Measurements from ENCODE around the gene AADACL4. TPM values are rescaled to one million over a fixed set of nuclear protein-coding genes. Genes with fewer than 3 reads are reported as not detected.

AADACL4 gene
- total and polyA plus RNA-seq, 9 of the 15 experiments (the other 6 are each of a cell fraction or from before 2014, with no cell fraction given) = not detected

DNA sequence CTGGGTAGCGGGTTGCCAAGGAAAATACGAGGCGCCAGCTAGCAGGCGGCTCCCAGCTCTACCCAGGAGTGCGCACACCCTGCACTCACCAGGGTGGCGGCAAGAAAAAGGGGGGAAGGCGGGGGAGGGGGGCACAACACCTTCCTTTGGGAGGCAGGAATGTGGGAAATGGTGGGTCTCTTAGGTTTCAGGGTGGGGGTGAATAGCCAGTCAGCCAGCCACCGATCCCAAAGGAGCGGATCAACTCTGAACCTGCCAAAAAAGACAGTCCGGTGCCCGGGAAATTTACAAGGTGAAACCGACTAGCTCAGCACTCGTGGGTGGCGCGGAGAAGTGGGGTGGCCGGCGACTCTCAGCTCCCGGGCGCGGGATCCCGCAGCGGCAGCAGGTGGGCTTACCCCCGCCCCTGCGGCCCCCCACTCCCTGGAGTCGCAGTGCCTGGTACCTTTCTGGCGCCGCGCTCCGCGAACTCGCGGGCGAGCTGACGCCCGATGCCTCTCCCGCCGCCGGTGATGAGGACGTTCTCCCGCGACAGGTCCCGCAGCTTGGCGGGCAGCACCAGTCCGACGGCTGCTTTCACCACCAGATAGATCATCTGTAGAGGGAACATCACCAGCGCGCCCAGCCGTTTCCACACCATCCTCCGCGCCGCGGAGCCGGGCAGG, 27.0 kb upstream of the AADACL4 start (continued):
- TF ChIP-seq, protein P1, sequence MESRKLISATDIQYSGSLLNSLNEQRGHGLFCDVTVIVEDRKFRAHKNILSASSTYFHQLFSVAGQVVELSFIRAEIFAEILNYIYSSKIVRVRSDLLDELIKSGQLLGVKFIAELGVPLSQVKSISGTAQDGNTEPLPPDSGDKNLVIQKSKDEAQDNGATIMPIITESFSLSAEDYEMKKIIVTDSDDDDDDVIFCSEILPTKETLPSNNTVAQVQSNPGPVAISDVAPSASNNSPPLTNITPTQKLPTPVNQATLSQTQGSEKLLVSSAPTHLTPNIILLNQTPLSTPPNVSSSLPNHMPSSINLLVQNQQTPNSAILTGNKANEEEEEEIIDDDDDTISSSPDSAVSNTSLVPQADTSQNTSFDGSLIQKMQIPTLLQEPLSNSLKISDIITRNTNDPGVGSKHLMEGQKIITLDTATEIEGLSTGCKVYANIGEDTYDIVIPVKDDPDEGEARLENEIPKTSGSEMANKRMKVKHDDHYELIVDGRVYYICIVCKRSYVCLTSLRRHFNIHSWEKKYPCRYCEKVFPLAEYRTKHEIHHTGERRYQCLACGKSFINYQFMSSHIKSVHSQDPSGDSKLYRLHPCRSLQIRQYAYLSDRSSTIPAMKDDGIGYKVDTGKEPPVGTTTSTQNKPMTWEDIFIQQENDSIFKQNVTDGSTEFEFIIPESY (CRISPR knock-in tag; IDR thresholded peaks at IDR 0.05) = peak; percentile 58
- TF ChIP-seq TCF3 (CRISPR knock-in tag; IDR thresholded peaks at IDR 0.05) (no peak), POLR2A (conservative IDR thresholded peaks at IDR 0.05) (no peak; the same call in 1 of the 2 replicates), CREM (IDR thresholded peaks at IDR 0.05; ENCODE audit: low read depth) (peak; percentile 46), CAMTA2 (CRISPR knock-in tag; conservative IDR thresholded peaks at IDR 0.05) (peak; percentile 39; the same call in 1 of the 2 replicates), TBL1XR1 (IDR thresholded peaks at IDR 0.05; ENCODE audit: low read length in 2 of 2) (no peak), ZBTB7A (IDR thresholded peaks at IDR 0.05; ENCODE audit: borderline replicate concordance, control insufficient read depth, low read depth, low read length) (peak; percentile 46; the same call in 1 of the 2 replicates), RBFOX2 (IDR thresholded peaks at IDR 0.05; ENCODE audit: low read depth, low read length) (peak; percentile 71), HMG20B (CRISPR knock-in tag; IDR thresholded peaks at IDR 0.05) (no peak), CREBBP (IDR thresholded peaks at IDR 0.05; ENCODE audit: low read depth, low read length) (no peak)
- TF ChIP-seq, protein P2, sequence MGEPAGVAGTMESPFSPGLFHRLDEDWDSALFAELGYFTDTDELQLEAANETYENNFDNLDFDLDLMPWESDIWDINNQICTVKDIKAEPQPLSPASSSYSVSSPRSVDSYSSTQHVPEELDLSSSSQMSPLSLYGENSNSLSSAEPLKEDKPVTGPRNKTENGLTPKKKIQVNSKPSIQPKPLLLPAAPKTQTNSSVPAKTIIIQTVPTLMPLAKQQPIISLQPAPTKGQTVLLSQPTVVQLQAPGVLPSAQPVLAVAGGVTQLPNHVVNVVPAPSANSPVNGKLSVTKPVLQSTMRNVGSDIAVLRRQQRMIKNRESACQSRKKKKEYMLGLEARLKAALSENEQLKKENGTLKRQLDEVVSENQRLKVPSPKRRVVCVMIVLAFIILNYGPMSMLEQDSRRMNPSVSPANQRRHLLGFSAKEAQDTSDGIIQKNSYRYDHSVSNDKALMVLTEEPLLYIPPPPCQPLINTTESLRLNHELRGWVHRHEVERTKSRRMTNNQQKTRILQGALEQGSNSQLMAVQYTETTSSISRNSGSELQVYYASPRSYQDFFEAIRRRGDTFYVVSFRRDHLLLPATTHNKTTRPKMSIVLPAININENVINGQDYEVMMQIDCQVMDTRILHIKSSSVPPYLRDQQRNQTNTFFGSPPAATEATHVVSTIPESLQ (CRISPR knock-in tag; IDR thresholded peaks at IDR 0.05) = no peak
- TF ChIP-seq, protein P3, sequence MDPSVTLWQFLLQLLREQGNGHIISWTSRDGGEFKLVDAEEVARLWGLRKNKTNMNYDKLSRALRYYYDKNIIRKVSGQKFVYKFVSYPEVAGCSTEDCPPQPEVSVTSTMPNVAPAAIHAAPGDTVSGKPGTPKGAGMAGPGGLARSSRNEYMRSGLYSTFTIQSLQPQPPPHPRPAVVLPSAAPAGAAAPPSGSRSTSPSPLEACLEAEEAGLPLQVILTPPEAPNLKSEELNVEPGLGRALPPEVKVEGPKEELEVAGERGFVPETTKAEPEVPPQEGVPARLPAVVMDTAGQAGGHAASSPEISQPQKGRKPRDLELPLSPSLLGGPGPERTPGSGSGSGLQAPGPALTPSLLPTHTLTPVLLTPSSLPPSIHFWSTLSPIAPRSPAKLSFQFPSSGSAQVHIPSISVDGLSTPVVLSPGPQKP (CRISPR knock-in tag; IDR thresholded peaks at IDR 0.05) = no peak
- TF ChIP-seq, protein P4, sequence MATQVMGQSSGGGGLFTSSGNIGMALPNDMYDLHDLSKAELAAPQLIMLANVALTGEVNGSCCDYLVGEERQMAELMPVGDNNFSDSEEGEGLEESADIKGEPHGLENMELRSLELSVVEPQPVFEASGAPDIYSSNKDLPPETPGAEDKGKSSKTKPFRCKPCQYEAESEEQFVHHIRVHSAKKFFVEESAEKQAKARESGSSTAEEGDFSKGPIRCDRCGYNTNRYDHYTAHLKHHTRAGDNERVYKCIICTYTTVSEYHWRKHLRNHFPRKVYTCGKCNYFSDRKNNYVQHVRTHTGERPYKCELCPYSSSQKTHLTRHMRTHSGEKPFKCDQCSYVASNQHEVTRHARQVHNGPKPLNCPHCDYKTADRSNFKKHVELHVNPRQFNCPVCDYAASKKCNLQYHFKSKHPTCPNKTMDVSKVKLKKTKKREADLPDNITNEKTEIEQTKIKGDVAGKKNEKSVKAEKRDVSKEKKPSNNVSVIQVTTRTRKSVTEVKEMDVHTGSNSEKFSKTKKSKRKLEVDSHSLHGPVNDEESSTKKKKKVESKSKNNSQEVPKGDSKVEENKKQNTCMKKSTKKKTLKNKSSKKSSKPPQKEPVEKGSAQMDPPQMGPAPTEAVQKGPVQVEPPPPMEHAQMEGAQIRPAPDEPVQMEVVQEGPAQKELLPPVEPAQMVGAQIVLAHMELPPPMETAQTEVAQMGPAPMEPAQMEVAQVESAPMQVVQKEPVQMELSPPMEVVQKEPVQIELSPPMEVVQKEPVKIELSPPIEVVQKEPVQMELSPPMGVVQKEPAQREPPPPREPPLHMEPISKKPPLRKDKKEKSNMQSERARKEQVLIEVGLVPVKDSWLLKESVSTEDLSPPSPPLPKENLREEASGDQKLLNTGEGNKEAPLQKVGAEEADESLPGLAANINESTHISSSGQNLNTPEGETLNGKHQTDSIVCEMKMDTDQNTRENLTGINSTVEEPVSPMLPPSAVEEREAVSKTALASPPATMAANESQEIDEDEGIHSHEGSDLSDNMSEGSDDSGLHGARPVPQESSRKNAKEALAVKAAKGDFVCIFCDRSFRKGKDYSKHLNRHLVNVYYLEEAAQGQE (IDR thresholded peaks at IDR 0.05; ENCODE audit: borderline replicate concordance) = no peak
- TF ChIP-seq, protein P4 (CRISPR knock-in tag; IDR thresholded peaks at IDR 0.05; ENCODE audit: low read depth) = no peak
- TF ChIP-seq, protein P5, sequence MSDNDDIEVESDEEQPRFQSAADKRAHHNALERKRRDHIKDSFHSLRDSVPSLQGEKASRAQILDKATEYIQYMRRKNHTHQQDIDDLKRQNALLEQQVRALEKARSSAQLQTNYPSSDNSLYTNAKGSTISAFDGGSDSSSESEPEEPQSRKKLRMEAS (CRISPR knock-in tag; IDR thresholded peaks at IDR 0.05) = no peak

All from K562 (cell line).